ENCODE results near the gene MTUS2.

DNA sequence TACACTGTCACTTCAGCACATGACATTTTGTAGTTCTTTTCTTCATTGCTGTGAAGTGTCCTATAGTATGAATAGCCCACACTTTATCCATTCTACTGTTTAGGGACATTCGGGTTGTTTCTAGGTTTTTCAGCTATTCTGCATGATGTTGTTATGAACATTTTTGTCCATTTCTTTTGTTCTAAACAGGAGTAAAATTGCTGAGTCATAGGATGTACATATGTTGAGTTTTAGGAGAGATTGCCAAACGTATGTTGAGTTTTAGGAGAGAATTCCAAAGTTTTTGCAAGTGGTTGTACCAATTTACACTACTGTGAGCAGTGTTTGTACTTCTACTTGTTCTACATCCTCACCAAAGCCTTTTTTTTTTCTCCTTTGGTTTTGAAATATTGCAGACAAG lies 115.0 kb downstream of the MTUS2 start:
- TF ChIP-seq POLR2AphosphoS5 (IDR thresholded peaks at IDR 0.05) (no peak), POLR2A (IDR thresholded peaks at IDR 0.05) (no peak), EP300 (IDR thresholded peaks at IDR 0.05) (no peak)
- TF ChIP-seq, protein P1, sequence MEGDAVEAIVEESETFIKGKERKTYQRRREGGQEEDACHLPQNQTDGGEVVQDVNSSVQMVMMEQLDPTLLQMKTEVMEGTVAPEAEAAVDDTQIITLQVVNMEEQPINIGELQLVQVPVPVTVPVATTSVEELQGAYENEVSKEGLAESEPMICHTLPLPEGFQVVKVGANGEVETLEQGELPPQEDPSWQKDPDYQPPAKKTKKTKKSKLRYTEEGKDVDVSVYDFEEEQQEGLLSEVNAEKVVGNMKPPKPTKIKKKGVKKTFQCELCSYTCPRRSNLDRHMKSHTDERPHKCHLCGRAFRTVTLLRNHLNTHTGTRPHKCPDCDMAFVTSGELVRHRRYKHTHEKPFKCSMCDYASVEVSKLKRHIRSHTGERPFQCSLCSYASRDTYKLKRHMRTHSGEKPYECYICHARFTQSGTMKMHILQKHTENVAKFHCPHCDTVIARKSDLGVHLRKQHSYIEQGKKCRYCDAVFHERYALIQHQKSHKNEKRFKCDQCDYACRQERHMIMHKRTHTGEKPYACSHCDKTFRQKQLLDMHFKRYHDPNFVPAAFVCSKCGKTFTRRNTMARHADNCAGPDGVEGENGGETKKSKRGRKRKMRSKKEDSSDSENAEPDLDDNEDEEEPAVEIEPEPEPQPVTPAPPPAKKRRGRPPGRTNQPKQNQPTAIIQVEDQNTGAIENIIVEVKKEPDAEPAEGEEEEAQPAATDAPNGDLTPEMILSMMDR (IDR thresholded peaks at IDR 0.05): no peak

Measured in suprapubic skin (tissue), 4 donors.